GM21717 (cell line): ENCODE measurements around the gene NEK1.
A peak's percentile ranks its signal among the peaks of the same experiment; 100 is the strongest.
"Not testable (repeated sequence)": the region's sequence is repeated elsewhere in the genome, so short reads cannot be mapped to it uniquely, and the experiment has no call there.

Experiments used
- ATAC-seq: cut with Tn5 transposase; IDR thresholded peaks from one replicate; pipeline ENCODE4 v1.9.1; 2021; ENCODE audit warnings: mild to moderate bottlenecking, moderate library complexity; ENCODE audit not compliant: unreplicated experiment

Gene NEK1

DNA sequence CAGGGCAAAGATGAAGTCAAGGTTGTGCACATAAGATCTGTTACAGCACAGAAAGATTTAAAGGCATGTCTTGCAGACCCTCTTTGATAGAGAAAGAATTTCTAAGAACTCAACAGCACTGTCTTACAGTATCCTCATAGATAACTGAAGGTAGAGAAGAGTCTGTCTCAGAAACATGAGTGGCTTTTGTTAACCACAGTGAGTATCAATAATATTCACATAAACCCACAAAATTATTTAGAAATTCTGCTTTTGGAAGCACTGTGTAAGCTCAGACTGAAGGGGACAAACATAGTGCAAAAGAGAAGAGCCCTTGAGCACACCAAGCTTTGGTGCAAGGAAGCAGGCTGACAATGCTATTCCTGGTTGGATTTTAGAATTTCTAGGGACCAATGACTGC is 175.6 kb downstream of the NEK1 start:
- no peak for ATAC-seq

DNA sequence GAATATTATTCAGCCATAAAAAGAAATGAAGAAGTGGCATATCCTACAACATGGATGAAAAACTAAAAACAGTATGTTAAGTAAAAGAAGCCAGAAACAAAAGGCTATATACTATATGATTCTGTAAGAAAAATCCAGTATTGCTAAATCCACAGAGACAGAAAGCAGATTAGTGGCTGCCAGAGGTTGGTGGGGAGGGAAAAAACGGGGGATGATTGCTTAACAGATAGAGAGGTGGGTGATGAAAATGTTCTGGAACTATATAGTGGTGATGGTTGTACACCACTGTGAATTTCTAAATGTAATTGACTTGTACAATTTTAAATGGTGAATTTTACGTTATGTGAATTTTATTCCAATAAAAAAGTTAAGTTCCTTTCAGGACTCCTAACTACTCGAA is 184.0 kb downstream of the NEK1 start:
- ATAC-seq: no peak

DNA sequence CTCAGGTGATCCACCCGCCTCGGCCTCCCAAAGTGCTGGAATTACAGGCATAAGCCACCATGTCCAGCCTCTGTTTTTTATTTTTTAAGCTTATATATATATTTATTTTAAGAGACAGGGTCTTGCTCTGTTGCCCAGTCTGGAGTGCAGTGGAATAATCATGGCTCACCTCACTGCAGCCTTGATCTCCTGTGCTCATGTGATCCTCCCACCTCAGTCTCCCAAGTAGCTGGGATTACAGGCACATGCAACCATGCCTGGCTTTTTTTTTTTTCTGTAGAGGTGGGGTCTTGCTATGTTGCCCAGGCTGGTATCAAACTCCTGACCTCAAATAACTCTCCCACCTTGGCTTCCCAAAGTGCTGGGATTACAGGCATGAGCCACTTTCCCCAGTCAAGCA is 184.7 kb downstream of the NEK1 start:
- ATAC-seq: not testable (repeated sequence)

DNA sequence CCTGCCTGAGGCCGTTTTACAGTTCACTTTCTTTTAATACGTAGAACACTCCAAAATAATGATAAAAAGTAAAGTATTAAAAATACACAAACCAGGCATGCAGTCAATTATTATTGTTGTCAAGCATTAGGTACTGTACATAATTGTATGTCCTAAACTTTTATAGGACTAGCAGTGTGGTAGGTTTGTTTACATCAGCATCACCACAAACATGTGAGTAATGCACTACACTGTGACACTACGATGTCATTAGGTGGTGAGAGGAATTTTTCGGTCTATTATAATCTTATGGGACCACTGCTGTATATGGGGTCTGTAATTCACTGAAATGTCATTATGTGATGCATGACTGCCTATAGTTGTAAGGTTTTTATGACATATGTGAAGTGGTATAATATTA is 192.1 kb downstream of the NEK1 start:
- ATAC-seq: no peak

DNA sequence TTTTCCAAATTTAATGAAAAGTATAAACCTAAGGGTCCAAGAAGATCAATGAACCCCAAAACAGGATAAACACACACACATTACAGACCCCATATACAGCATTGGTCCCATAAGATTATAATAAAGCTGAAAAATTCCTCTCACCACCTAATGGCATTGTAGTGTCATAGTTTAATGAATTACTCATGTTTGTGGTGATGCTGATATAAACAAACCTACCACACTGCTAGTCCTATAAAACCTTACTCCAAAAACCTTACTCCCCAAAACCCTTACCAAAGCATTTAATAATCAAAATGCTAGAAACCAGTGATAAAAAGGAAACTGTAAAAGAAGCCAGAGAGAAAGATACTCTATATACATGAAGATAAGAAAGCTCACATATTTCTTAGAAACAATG is 193.5 kb downstream of the NEK1 start:
- no peak for ATAC-seq

DNA sequence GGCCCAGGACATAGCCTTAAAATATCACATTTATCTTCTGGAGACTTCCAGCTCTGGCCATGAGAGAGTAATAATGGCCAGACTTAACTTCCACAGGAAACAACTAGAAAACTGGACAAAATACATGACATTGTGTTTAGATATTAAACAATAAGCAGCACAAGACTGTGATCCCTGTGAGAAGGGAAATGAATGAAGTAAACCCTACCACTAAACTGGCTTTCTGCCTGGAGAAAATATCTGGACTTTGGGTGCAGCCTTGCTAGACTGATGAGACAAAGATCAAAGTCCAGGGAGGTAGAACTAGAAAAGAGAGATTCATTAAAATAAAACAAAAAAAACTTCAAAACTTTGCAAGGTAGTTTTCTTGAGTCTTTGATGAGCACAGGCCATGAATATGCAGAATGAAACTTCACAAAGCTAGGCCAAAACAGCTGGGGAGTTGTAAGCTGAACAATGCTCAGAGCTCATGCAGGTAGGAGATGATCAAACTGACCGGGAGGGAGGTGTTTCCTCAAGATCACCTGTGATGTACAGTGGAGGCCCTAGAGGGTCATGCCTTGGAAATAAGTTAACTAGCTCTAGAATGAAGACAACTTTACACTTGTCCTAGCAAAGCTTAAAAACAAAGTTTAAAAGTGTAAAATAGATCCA is 194.6 kb downstream of the NEK1 start:
- ATAC-seq: no peak

DNA sequence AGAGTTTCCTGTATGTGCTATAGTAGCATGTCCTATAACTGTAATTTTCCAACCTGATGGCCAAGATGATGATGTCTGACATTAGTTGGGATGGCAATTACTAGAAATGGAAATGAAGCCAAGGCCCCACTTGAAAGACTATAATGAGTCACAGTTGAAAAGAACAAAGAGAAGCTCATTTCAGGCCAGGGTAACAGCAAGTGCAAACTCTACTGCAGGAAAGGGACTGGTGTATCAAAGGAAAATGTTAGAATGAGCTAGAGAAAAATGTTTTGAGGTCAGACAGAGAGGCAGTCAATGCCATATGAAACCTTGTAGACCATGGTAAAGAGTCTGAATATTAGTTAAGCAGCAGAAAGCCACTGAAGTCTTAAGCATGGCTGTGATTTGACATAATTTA is 195.4 kb downstream of the NEK1 start:
- ATAC-seq: peak; percentile 62

DNA sequence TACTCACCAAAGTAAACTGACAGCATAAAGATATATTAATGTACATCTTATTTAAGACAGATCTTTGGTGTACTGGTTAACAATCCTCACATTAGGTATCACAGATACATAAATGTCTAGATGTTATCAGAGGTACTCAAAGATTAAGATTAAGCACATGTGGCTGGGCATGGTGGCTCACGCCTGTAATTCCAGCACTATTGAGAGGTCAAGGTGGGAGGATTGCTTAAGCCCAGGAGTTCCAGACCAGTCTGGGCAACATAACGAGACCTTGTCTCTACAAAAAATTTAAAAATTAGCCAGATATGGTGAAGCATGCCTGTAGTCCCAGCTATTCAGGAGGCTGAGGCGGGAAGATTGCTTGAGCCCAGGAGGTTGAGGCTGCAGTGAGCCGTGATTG is 195.9 kb downstream of the NEK1 start:
- no peak for ATAC-seq

DNA sequence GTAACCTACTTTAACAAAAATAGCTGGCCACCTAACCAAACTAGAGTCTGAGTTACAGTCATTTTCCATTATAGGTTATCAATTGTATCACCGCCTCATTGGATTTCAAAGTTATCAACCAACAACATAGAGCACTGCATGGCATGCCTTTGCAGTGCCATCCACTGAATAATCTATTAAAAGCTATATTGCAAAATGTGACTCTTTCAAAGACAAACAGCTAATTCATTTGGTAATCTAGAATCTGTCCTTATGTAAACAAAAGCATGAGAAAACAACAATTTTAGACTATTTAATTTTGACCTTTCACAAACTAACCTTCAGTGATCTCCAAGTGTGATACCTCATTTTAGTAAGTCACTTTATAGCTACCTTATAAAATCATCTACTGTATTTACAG is 197.5 kb downstream of the NEK1 start:
- ATAC-seq: no peak

DNA sequence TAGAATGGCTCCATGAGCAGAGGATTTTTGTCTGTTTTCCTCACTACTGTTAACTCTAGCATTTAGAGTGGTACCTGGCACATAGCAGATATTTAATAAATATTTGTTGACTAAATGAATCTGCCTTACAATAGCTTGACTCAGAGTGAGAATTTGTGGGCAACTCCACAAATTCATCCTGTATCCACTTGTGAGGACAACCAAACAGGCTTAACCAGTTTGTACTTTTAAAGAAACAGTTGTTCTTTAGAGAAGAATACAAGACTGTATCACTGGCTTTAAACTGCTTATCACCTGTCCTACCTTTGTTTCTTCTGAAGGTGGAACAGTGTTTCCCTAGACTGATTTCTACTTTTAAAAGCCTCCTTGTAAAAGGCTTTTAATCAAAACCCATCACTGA is 200.3 kb downstream of the NEK1 start:
- no peak for ATAC-seq

DNA sequence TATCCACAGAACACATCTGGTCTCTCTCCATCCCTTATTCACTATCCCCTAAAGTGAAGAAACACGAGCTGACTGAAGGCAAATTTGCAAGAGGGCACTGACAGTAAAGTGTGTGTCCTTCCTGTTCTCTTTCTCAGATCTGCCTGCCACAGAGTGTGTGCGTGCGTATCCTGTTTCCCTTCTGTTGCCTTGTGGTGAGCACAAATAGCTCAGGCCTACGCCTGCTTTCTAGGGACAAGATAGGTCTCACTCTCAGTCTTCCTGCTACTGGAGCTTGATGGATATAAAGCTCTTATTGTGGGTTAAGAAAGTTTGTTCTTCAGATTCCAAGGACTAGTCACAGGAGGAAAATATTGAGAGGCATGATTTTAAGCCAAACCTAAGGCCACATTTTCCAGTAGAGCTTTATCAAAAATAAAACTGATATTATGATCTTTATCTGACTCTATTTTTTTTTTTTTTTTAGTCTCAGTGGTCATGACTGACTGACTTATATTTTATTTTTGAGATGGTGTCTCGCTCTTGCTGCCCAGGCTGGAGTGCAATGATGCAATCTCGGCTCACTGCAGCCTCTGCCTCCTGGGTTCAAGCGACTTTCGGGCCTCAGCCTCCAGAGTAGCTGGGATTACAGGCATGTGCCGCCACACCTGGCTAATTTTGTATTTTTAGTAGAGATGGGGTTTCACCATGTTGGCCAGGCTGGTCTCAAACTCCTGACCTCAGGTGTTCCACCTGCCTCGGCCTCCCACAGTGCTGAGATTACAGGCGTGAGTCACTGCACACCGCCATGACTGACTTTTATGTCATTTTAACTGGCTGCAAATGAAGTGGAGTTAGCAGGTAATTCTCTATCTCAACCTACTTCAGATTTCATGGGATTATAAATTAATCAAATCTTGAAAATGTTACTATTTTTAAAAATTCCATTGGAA is 201.3 kb downstream of the NEK1 start:
- ATAC-seq: peak; percentile 100

DNA sequence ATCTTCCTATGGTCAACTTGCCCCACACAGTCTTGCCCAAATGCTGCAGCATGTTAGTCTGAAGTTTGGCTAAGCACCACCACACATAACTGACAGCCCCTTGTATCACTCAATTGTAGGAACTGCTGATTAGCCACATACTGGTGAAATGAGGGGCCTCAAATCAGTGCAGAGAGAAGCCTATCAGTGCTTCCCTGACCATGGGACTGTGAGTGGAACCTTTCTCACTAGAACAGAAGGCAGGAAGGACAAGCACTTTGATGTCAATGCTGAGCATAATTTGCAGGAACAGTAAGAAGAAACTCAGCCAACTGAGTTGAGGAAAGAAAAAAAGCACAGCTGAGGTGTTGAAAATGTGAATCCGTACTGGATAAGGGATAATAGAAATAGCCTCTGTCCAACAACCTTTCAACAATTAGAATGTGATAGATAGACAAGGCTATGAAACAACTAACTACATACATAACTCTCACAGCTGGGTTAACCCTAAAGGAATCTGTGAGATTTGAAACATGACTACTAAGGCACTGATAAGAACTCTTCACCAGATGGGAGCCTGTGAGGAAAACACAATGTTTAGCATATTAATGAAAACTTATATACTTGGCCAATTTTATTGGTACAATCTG is 205.1 kb downstream of the NEK1 start:
- ATAC-seq: no peak

DNA sequence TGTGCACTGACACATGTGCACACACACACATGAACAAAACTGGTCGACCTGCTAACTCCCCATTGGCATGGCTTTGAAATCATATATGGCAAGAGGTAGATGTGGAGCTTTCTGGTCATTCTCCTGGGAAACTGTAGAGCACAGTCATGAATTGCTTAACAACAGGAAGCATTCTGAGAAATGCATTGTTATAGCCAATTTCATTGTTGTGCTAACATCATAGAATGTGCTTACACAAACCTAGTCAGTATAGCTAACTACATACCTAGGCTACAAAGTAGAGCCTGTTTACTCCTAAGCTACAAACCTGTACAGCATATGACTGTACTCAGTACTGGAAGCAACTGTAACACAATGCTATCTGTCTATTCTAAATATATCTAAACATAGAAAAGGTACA is 207.4 kb downstream of the NEK1 start:
- no peak for ATAC-seq

DNA sequence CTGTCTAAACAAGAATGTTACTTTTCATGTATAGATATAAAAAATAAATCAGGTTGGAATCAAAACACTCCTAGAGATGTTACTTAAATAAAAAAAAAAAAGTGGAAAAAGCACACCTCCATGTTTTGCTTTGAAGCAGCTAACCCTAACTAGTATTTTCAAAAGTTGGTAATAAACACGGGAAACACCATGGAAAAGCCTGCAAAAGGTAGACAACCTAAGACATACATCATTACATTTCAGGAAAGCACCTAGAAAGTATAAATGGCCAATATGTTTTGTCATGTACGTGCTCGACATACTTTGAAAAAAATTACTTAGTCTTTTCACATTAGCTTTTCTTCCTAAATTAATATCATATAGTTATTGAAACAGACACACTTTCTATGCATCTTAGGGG is 211.6 kb downstream of the NEK1 start:
- no peak for ATAC-seq

DNA sequence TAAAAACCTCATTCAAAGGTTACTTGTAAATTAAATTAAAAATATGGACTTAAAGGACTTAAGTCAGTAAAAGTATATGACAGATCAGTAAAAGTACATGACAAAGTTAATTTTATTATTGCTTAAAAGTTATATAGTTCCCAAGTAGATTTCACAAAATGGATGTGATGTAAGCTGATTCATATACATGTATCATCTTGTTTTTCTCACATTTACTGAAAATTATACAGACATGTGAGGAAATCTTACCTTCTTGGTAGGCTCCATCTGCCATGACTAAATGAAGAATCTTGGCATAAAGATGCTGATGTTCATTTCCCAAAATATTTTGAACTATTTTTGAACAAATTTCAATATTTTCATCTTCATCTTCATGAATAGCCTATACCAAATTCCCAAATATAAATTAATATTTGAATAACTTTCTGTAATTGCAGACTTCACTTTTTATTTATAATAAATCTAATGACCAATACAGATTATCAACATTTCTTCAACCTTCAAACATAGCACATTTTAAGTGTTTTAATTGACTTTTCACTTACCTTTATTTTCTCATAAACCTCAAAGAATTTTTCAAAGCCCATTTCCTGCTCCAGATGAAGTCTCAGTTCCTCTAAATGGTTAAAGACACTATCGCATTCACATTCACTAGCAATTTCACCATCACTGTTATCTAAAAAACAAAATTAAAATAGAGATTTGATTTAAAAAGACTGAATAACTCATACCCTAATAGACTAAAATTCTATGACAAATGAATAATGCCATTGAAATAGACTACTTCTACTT is 212.2 kb downstream of the NEK1 start:
- no peak for ATAC-seq

DNA sequence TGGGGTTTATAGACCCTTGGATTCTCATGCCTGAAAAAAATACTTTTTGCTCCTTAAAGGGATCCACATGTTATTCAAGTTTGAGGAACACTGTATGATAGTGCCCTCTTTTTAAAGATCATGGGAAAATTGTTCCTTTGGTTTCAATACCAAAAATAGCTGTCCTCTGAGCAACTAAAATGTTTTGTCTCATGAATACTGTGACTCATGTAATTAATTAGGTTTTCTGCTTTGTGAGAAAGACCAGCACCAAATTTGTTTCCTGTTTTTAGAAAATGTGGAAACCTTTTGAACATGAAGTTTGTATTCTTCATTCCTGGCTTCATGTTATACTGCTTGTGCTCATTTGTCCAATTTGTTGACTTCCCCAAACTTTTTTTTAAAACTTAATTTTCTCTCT is 214.1 kb downstream of the NEK1 start:
- no peak for ATAC-seq

DNA sequence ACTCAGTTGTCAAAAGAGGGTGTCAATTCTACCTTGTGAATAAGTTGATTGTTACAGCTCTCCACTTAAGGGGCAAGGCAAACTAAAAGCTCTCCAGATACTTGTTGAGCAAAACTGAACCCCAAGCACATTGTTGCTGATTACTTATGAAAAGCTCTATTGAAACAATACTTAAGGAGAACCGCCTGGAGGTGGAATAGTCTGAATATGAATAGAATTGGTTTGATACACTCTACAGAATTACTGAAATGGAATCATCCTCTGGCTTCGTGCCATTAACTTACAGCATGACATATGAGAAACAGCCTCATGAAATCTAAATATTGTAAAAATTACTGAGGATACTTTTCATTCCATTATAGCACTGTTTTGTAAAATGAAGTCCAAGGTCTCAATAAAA is 214.6 kb downstream of the NEK1 start:
- no peak for ATAC-seq

DNA sequence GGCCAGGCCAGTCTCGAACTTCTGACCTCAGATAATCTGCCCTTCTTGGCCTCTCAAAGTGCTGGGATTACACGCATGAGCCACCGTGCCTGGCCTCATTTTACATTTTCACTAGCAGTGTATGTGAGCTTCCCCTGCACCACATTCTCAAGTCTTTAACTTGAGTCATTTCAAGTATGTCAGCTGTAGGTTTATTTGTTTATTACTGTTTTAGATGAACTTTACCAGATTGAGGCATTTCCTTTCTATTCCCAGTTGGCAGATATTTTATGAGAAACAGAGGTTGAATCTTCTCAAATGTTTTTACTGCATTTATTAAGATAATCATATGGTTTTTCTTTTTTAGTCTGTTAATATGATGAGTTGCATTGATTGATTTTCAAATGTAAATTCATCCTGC is 227.0 kb downstream of the NEK1 start:
- ATAC-seq: no peak

DNA sequence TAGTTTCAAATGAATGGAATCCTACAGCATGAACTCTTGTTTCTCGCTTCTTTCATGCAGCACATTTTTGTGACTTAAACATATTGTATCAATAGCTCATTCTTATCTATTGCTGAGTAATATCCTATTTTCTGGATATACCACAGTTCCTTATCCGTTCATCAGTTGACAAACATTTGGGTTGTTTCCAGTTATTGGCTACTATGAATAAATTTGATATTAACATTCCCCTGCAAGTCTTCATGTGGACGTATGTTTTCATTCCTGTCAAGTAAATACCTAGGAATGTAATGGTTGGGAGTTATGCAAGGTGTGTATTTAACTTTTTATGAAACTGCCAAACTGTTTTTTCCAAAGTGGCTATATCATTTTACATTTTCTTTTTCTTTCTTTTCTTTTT is 227.6 kb downstream of the NEK1 start:
- ATAC-seq: no peak

DNA sequence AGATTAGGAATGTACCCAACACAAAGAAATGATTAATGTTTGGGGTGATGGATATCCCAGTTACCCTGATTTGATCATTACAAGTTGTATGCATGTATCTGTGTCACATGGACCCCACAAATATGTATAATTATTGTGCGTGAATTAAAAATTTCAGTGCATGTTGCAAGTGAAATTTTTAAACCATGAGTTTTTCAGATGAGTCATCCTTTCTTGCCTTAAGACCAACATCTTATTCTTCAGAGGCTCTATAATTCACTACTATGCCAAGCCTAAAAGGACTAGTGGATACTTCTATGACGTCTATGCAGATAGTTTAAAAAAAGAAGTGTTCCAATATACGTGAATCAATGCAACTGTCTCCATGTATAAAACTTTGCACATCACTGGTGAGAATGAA is 228.7 kb downstream of the NEK1 start:
- no peak for ATAC-seq

DNA sequence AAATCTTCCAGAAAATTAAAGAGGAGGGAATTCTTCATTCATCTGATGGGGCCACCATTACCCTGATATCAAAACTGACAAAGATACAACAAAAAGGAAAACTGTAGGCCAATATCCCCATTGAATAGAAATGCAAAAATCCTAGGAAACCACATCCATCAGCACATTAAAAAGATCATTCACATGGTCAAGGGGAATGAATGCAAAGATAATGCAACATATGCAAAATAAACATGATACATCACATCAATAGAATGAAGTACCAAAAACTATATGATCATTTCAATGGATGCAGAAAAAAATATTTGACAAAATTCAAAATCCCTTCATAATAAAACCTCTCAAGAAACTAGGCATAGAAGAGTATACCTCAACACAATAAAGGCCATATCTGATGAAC is 232.7 kb downstream of the NEK1 start:
- ATAC-seq: no peak
